Measurements from ENCODE around the gene DDX1.

The DDX1 gene

GRCh38 chr2:15579641-15580040 lies 12.0 kb upstream of the DDX1 start:
- TF ChIP-seq, protein P1, sequence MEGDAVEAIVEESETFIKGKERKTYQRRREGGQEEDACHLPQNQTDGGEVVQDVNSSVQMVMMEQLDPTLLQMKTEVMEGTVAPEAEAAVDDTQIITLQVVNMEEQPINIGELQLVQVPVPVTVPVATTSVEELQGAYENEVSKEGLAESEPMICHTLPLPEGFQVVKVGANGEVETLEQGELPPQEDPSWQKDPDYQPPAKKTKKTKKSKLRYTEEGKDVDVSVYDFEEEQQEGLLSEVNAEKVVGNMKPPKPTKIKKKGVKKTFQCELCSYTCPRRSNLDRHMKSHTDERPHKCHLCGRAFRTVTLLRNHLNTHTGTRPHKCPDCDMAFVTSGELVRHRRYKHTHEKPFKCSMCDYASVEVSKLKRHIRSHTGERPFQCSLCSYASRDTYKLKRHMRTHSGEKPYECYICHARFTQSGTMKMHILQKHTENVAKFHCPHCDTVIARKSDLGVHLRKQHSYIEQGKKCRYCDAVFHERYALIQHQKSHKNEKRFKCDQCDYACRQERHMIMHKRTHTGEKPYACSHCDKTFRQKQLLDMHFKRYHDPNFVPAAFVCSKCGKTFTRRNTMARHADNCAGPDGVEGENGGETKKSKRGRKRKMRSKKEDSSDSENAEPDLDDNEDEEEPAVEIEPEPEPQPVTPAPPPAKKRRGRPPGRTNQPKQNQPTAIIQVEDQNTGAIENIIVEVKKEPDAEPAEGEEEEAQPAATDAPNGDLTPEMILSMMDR (IDR thresholded peaks at IDR 0.05; ENCODE audit: extremely low read depth, missing control alignments): no peak
- DNase-seq (ENCODE audit: low spot score): no peak

- DNase-seq (ENCODE audit: low spot score): no peak
- TF ChIP-seq, protein P1 (IDR thresholded peaks at IDR 0.05; ENCODE audit: extremely low read depth, missing control alignments): no peak
Observed at GRCh38 chr2:15580451-15580850, 11.2 kb upstream of the DDX1 start.

DNA sequence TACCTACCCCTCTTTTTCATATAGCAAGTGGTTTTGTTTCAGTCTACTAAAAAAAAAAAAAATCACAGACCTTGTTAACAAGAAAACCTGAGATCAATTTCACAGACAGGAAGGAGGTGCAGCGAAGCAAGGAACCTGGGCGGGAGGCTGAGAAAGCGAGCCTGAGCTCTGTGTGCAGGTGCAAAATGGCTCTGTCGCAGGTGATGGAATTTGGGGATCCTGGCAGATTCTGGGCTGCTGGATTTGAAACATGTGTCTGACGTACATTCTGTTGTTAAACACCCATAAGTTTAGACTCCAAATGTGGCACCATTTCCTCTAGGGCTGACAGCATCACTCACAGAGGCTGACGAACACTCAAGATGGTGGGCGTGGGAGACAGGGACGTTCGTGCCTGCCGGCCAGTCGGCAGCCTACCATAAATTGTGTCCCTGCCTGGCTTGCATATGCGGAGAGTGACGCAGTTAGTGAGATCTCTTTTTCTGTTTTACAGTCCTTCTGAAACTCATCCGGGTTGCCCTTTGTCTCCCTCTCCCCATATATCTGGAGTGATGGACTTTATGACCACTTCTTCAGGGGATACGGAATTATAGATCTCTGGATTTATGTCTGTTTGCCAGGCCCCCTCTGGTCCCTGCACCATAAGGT lies 8.8 kb upstream of the DDX1 start:
- TF ChIP-seq, protein P1 (IDR thresholded peaks at IDR 0.05; ENCODE audit: extremely low read depth, missing control alignments): no peak

GRCh38 chr2:15583826-15584225 lies 7.8 kb upstream of the DDX1 start:
- no peak for DNase-seq (ENCODE audit: low spot score)
- TF ChIP-seq, protein P1 (IDR thresholded peaks at IDR 0.05; ENCODE audit: extremely low read depth, missing control alignments): no peak

More for the DNA sequence above, 8.8 kb upstream of the DDX1 start:
- DNase-seq (ENCODE audit: low spot score): no peak

DNA sequence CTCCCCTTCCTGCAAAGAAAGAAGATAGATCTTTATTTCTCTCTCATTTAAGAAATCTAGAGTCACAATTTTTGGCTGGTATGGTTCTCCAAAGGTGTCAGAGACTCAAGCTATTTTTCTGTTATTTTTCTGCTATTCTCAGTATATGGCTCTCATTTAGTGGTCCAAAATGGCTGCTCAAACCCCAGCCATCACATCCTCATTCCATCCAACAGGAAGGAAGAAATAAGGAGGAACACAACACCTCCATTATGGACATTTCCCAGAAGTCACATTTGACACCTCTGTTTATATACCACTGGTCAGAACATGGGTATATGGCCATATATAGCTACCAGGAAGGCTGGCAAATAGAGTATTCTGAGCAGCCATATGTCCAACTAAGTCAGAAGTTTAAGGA lies 7.4 kb upstream of the DDX1 start:
- TF ChIP-seq, protein P1 (IDR thresholded peaks at IDR 0.05; ENCODE audit: extremely low read depth, missing control alignments): no peak
- DNase-seq (ENCODE audit: low spot score): no peak

DNA sequence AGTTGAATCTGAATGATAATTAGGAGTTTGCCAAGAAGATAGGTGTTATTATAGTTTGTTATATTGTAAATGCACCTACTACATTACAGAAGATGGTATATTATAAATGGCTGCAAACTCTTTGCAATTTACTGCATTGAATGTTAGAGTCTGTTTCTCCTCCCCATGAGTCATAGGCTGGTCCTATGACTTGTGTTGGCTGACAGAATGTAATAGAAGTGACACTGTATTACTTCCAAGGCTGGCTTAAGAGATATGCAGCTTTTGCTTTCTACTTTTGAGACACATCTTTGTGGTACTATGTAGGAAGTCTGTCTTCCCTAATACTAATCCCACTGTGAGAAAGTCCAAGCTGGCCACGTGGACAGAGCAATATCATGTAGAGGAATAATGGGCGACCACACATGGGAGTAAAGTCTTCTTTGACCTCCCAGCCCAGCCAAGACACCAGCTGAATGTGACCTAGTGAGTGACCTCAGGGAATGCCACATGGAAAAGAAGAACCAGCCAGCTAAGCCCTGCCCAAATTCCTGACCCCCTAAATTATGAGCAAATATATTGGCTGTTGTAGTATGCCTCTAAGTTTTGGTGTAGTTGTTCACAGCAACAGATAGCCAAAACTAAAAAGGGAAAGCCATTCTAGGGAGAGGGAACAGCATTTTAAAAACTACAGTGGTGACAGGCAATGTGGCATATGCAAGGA lies 6.8 kb upstream of the DDX1 start:
- TF ChIP-seq, protein P1 (IDR thresholded peaks at IDR 0.05; ENCODE audit: extremely low read depth, missing control alignments): no peak
- no peak for DNase-seq (ENCODE audit: low spot score)

DNA sequence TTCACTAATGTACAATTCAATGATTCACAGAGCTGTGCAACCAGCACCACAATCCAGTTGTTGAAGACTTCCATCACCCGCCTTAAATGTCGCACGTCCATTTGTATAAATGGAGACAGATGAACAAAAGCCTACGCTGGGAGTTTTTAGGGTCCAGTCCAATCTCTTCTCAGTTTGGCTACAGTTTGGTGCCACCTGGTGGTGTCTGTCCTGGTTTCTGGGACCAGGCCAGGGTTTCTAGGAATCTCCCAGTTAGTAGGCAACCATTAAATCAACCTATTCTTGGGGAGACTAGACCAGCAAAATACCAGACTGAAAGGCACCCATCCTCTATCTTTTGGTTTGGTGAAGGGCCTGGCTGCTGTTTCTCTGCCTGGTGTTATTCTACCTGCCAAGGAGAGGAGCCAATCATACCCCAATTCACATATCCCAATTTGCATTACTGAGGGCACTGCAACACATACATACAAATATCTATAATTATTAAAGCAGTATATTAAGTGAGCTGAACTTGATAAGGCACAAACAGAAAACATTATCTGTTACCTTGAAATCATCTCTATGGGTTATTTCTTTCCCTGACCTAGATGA lies 3.2 kb upstream of the DDX1 start:
- DNase-seq (ENCODE audit: low spot score): peak; percentile 26
- TF ChIP-seq, protein P1 (IDR thresholded peaks at IDR 0.05; ENCODE audit: extremely low read depth, missing control alignments): peak; percentile 28
